ENCODE data around the gene HOXC10. TPM values are rescaled to one million over a fixed set of nuclear protein-coding genes. Genes with fewer than 3 reads are reported as not detected.

Gene HOXC10
- polyA plus RNA-seq, 1 donor (not counting 4 experiments of a cell fraction or from before 2014, with no cell fraction given): 14.1 TPM

DNA sequence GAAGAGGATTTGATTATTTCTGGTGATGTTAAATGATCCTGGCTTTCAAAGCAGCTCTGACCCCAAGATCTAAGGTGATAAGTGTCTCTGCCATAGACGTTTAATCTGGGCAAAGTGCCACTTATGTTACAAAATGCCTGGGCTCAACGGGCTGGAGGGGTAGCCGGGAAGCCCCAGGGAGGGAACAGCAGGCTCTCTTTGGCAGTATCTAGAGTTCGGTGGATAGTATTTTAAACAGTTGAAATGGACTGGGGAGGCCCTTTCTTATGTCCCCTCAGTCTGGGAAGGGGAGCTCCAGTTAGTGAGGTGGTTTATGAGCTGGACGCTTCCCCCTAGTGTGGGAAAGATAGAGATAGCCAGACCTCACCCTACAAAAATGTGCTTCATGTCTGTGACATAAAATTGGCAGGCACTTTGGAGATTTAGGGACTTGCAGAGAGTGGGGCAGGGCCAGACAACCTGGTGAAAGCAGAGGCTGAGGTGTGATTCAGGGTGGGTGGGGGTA is 17.5 kb upstream of the HOXC10 start:
- H3K4me2 ChIP-seq (ENCODE audit: control insufficient read depth, extremely low read depth, insufficient read depth, low read depth, low read length): peak overlapping the region; percentile 69
- H3K27ac ChIP-seq (ENCODE audit: control insufficient read depth, insufficient read depth, low read length): no peak overlapping the region
- H3K79me2 ChIP-seq (ENCODE audit: control insufficient read depth, insufficient read depth, low read length): no peaks in the 10 kb centered on the region

DNA sequence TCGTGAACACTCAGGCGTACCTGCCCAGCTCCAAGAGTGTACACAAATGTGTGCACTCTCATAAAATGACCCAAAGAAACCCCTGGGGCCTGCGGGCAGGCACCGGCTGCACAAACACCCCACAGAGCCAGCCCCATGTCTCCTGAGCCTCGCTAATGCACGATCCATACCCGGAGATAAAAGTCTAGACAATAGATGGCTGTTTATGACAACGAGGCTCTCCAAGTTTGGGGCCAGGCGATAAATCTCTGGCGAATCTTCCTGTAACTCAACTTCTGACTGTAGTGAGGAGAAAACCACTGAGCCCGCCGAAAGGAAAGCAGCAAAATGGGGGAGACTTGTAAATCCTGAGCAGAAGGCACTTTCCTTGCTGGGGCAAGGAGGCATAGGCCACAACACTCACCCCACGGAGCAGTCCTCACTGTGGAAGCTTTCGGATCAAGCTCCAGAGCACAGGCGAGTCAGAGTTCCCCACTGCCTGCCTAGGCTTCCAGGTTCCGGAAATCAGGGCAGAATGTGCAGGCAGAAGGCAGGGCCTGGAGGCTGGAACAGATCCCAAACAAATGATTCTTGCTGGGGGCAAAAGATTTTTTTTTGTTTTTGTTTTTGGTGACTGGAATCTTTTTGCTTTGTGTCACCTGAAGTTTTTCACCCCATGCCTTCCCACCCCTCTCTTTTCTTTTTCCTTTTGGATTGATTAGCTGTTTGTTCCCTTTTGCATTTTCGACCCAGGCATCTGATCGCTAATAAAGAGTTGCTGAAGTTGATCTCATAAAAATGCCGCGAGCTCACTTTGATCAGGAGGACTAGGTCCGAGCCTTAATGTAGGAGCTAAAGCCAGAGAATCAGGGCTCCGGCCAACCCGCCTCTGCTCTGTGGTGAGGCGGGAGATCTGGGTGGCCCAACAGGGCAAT is 16.5 kb upstream of the HOXC10 start:
- no peaks in the 10 kb centered on the region for H3K9me3 ChIP-seq (ENCODE audit: control insufficient read depth, low read depth, low read length)
- dilution Hi-C loops (cut with MboI; ENCODE audit: extremely low pct_ligation_motif_present, low sequenced_read_pairs): no loop called here
- H3K9me1 ChIP-seq (ENCODE audit: control insufficient read depth, extremely low read depth, insufficient read depth, low read length): no peaks in the 10 kb centered on the region
- peak overlapping the region; percentile 61 for H3K9ac ChIP-seq (ENCODE audit: control insufficient read depth, extremely low read depth, insufficient read depth, low read length)
- peak overlapping the region; percentile 69 for H3K4me2 ChIP-seq (ENCODE audit: control insufficient read depth, extremely low read depth, insufficient read depth, low read depth, low read length)
- peaks cover 9% of the 10 kb centered on the region for H3K79me2 ChIP-seq (ENCODE audit: control insufficient read depth, insufficient read depth, low read length)
- peaks cover 5% of the 10 kb centered on the region for H3K27me3 ChIP-seq (ENCODE audit: control insufficient read depth, extremely low read depth, insufficient read depth, low read length)
- TF ChIP-seq, protein P1, sequence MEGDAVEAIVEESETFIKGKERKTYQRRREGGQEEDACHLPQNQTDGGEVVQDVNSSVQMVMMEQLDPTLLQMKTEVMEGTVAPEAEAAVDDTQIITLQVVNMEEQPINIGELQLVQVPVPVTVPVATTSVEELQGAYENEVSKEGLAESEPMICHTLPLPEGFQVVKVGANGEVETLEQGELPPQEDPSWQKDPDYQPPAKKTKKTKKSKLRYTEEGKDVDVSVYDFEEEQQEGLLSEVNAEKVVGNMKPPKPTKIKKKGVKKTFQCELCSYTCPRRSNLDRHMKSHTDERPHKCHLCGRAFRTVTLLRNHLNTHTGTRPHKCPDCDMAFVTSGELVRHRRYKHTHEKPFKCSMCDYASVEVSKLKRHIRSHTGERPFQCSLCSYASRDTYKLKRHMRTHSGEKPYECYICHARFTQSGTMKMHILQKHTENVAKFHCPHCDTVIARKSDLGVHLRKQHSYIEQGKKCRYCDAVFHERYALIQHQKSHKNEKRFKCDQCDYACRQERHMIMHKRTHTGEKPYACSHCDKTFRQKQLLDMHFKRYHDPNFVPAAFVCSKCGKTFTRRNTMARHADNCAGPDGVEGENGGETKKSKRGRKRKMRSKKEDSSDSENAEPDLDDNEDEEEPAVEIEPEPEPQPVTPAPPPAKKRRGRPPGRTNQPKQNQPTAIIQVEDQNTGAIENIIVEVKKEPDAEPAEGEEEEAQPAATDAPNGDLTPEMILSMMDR (optimal IDR thresholded peaks at IDR 0.05 in 1 of 3, IDR thresholded peaks at IDR 0.05 in 1 of 3, conservative IDR thresholded peaks at IDR 0.05 in 1 of 3; ENCODE audit: extremely low read depth in 1 of 3, insufficient read depth in 2 of 3, low read length in 3 of 3): no peak
- TF ChIP-seq EZH2 (IDR thresholded peaks at IDR 0.05; ENCODE audit: low read length): no peak
- FAIRE-seq (peak; percentile 9), DNase-seq (ENCODE audit: low read depth, low spot score) (no peak)
- H3K27ac ChIP-seq (ENCODE audit: control insufficient read depth, insufficient read depth, low read length): peak overlapping the region; percentile 52
- H2AFZ ChIP-seq (ENCODE audit: control insufficient read depth, low read length): peak overlapping the region; percentile 77
- peaks cover 14% of the 10 kb centered on the region for H3K4me1 ChIP-seq (ENCODE audit: control insufficient read depth, extremely low read depth, insufficient read depth, low read length)
- H4K20me1 ChIP-seq (ENCODE audit: control insufficient read depth, extremely low read depth, insufficient read depth, low read length): no peaks in the 10 kb centered on the region
- peaks cover 0 to 2% of the 10 kb centered on the region in 2 experiments for H3K36me3 ChIP-seq (ENCODE audit: control insufficient read depth in 2 of 2, extremely low read depth in 1 of 2, insufficient read depth in 2 of 2, low read length in 2 of 2)
- peak overlapping the region; percentile 26 to 63 (median 30) for H3K4me3 ChIP-seq (ENCODE audit: control insufficient read depth in 2 of 3, extremely low read depth in 1 of 3, insufficient read depth in 2 of 3, low read depth in 1 of 3, low read length in 3 of 3)

More for the DNA sequence above, 17.5 kb upstream of the HOXC10 start:
- Histone ChIP-seq H4K20me1 (ENCODE audit: control insufficient read depth, extremely low read depth, insufficient read depth, low read length) (no peaks in the 10 kb centered on the region), H3K4me3 (ENCODE audit: control insufficient read depth in 2 of 3, extremely low read depth in 1 of 3, insufficient read depth in 2 of 3, low read depth in 1 of 3, low read length in 3 of 3) (peak overlapping the region in 2 of 3 experiments; percentile 30 to 63), H3K4me1 (ENCODE audit: control insufficient read depth, extremely low read depth, insufficient read depth, low read length) (peaks cover 11% of the 10 kb centered on the region), H3K36me3 (ENCODE audit: control insufficient read depth in 2 of 2, extremely low read depth in 1 of 2, insufficient read depth in 2 of 2, low read length in 2 of 2) (peaks cover 0 to 2% of the 10 kb centered on the region in 2 experiments), H3K9ac (ENCODE audit: control insufficient read depth, extremely low read depth, insufficient read depth, low read length) (no peak overlapping the region), H3K9me1 (ENCODE audit: control insufficient read depth, extremely low read depth, insufficient read depth, low read length) (no peaks in the 10 kb centered on the region), H2AFZ (ENCODE audit: control insufficient read depth, low read length) (no peak overlapping the region), H3K9me3 (ENCODE audit: control insufficient read depth, low read depth, low read length) (no peaks in the 10 kb centered on the region), H3K27me3 (ENCODE audit: control insufficient read depth, extremely low read depth, insufficient read depth, low read length) (peaks cover 5% of the 10 kb centered on the region)
- TF ChIP-seq, protein P1 (optimal IDR thresholded peaks at IDR 0.05 in 1 of 3, IDR thresholded peaks at IDR 0.05 in 1 of 3, conservative IDR thresholded peaks at IDR 0.05 in 1 of 3; ENCODE audit: extremely low read depth in 1 of 3, insufficient read depth in 2 of 3, low read length in 3 of 3): no peak
- no peak for TF ChIP-seq EZH2 (IDR thresholded peaks at IDR 0.05; ENCODE audit: low read length)
- FAIRE-seq (no peak), DNase-seq (ENCODE audit: low read depth, low spot score) (no peak)
- dilution Hi-C loops (cut with MboI; ENCODE audit: extremely low pct_ligation_motif_present, low sequenced_read_pairs): no loop called here

All from keratinocyte (primary cell).